GM21825 (cell line): Measurements from ENCODE around the gene SGMS1.
A peak's percentile ranks its signal among the peaks of the same experiment; 100 is the strongest.
"Not testable (repeated sequence)": the region's sequence is repeated elsewhere in the genome, so short reads cannot be mapped to it uniquely, and the experiment has no call there.

Experiments used
- ATAC-seq: cut with Tn5 transposase; IDR thresholded peaks from one replicate; pipeline ENCODE4 v1.9.1; 2021; ENCODE audit warnings: mild to moderate bottlenecking, moderate library complexity; ENCODE audit not compliant: unreplicated experiment

The SGMS1 gene

DNA sequence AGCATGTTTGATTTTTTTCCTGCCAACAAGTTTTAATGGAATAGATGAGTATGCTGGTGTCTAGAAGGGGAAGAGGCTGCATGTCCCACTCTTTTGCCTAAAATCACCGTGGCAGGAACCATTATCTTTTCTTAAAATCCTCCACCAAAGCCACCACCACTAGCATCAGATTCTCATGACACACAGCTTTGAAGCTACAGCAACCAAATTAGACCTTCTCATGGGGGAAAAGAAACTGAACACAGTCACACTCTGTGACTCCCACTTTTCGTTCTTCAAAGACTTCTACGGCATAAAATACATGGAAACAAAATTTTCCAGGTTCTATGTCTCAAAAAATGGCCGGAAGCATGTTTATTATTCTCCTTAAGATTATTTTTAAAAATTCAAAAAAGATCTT is 81.8 kb downstream of the SGMS1 start:
- ATAC-seq: no peak

GRCh38 chr10:50541317-50541716 is 82.4 kb downstream of the SGMS1 start:
- ATAC-seq: no peak

GRCh38 chr10:50540826-50541122 is 83.0 kb downstream of the SGMS1 start:
- ATAC-seq: no peak

- peak; percentile 56 for ATAC-seq
Measured at GRCh38 chr10:50540069-50540825, 83.5 kb downstream of the SGMS1 start.

- no peak for ATAC-seq
Measured at GRCh38 chr10:50538555-50539398, 85.0 kb downstream of the SGMS1 start.

DNA sequence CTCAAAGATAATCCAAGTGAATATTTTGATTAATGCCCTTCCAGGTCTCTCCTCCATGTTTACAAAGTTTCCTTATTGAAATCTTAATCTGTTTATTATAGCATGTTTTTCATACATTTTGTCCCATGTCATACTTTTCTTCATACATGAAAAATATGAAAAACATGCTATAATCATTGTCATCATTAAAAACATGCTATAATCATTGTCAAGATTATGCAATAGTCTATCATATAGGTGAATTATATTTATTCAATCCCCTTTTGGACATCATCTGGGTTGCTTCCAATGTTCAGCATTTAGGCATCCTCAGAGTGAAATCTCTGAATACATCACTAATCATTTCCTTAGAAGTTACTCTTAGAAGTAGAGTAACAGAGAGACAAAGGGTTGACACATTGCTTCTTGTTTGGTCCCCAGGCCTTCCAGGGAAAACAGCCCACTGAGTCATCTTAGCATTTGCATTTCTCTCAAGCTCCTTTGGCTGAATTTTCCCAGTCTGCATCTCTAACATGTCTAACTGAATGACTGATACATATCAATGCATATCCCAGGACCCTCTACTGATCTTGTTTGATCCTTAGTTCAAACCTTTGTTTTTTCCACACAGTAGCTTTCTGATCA is 87.0 kb downstream of the SGMS1 start:
- ATAC-seq: no peak

- not testable (repeated sequence) for ATAC-seq
Measured at GRCh38 chr10:50534748-50535376, 88.9 kb downstream of the SGMS1 start.

GRCh38 chr10:50533296-50533695 is 90.5 kb downstream of the SGMS1 start:
- ATAC-seq: no peak

DNA sequence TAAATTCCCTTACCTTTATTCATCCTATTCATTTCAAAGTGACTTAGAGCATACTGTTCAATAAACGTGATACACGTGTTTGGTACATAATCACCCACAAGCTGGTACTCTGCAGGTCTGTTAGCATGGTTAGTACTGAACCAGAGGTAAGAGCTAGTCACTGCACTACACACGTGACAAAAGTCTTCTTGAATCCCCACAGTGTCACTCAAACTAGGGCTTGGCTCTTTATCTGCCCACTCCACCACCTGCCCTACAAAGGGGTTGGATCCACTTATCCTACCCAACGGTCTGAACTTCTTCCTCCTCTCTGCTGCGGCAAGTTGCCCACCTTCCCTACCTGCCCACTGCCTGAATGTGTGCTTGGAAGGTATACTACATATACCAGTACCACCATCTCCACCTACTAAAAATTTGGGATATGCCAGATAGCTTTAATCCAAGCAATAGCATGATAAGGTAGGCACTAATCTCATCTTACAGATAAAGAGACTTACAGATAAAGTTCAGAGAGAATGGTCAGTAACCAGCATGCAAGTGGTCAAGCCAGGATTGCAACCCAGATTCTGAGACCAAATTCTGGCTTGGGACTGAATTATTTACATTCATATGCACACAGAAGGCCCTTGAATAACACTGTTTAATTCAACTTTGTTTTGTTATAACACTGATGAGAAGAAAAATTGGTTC is 92.2 kb downstream of the SGMS1 start:
- ATAC-seq: no peak

DNA sequence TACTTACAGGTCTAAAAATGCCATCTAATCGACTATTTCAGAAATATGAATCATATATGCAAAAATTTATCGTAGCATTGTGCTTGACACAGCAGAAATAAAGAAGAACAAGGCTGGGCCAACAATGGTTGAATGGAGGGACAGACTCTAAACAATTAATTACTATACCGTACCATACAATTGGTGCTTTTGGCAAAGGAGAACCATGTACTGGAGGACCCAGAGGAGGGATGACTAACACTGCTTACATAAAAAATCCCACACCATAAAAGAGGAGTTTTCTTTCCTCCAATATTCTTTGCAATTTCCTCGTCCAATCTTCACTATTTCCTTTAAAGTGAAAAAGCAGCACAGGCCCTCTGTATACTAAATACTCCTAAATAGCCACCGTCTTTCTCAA is 94.1 kb downstream of the SGMS1 start:
- no peak for ATAC-seq

DNA sequence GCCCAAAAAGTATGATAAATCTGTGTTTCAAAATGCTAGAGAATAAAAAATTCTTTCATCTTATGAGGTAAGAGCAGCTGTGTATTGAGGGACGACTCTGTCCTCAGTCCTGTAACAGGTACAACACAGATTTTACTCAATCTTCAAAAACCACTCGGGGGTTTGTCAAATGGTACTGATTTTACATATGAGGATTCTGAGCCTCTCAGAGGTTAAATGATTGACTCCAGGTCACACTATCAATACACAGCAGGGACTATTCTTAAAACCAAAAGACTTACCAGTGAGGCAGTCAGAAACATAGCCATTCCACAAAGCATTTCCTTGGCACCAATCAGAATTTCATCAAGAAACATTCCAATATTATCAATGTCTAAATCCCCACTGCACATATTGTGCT is 95.5 kb downstream of the SGMS1 start:
- ATAC-seq: no peak

- no peak for ATAC-seq
Measured at GRCh38 chr10:50527442-50528043, 96.2 kb downstream of the SGMS1 start.

DNA sequence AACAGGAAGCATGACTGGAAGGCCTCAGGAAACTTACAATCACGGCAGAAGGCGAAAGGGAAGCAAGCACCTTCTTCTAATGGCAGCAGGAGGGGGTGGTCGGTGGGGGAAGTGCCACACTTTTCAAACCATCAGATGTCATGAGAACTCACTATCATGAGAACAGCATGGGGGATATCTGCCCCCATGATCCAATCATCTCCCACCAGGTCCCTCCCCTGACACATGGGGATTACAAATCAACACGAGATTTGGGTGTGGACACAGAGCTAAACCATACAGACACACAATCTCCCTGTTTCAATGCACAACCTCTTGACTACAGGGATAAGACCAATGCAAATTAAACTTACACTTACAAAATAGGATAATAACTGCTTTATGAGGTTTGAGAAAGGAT is 97.6 kb downstream of the SGMS1 start:
- no peak for ATAC-seq

GRCh38 chr10:50523357-50523756 is 100.4 kb downstream of the SGMS1 start:
- no peak for ATAC-seq

- no peak for ATAC-seq
Measured at GRCh38 chr10:50522908-50523307, 100.8 kb downstream of the SGMS1 start.

- ATAC-seq: no peak
Measured at GRCh38 chr10:50520115-50520514, 103.6 kb downstream of the SGMS1 start.

GRCh38 chr10:50517626-50518025 is 106.1 kb downstream of the SGMS1 start:
- no peak for ATAC-seq

DNA sequence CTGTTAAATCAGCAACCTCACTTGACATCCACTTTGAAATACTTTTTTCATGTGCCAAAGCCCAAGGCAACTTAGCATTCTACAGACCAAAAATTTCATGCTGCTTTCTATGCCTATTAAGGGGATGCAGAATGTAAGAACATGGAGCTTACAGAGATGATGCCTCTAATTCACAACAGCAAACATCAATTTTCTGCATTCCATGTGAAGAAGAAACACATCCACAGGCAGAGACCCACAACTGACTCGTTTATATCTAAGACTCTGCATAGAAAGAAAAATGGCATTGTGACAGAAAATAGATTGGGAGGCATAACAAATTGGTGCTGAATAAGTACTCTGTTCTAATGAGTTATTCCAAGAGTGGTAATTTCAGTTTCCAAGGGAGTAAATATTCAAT is 107.6 kb downstream of the SGMS1 start:
- no peak for ATAC-seq

- ATAC-seq: no peak
Measured at GRCh38 chr10:50515420-50515819, 108.3 kb downstream of the SGMS1 start.

GRCh38 chr10:50514995-50515394 is 108.8 kb downstream of the SGMS1 start:
- ATAC-seq: no peak

GRCh38 chr10:50513956-50514355 is 109.8 kb downstream of the SGMS1 start:
- ATAC-seq: no peak
